SK-N-SH (cell line): ENCODE data around the gene ADTRP. TPM values are rescaled to one million over a fixed set of nuclear protein-coding genes. Genes with fewer than 3 reads are reported as not detected.

Experiments
- CTCF ChIA-PET: fragments of 300-600, 350-600 bp; formaldehyde crosslinking; extraction: SDS; loops from one replicate; lab custom pipeline; 2021; lab: Yijun Ruan, JAX
- POLR2A ChIA-PET: fragments of 350-600 bp; sonication (Branson Sonifier 250); formaldehyde crosslinking; extraction: SDS; loops from one replicate; lab custom pipeline; 2020; ENCODE audit warnings: antibody characterized with exemption, inconsistent platforms; lab: Yijun Ruan, JAX
- DNase-seq: peaks from one replicate; pipeline ENCODE4 v3.0.0; 2012
- H2AFZ ChIP-seq: fragments of 200-600 bp; sonication (generic); 2 replicates; pipeline ENCODE4 v1.8.1; 2016; ENCODE audit warnings: antibody characterized with exemption, mild to moderate bottlenecking, low read depth
- H3F3A ChIP-seq: fragments of 200-600 bp; sonication (generic); replicated peaks from 2 replicates; pipeline ENCODE3; 2016; ENCODE audit warnings: antibody characterized with exemption, mild to moderate bottlenecking; ENCODE audit not compliant: insufficient read depth
- H3K27ac ChIP-seq, 2 experiments: fragments of 200-500 bp in 1 of 2; fragments of 200-600 bp in 1 of 2; sonication (Bioruptor generic) in 1 of 2; sonication (generic), shearing (Covaris generic) in 1 of 2; 2 replicates each; pipeline versions ENCODE4 v1.5.1 to v1.6.1; 2014 to 2016; ENCODE audit warnings: low read depth in 2 of 2, inconsistent platforms in 1 of 2, low read length in 1 of 2, mild to moderate bottlenecking in 1 of 2, mixed read lengths in 1 of 2
- H3K27me3 ChIP-seq: fragments of 200-600 bp; sonication (generic), shearing (Covaris generic); 2 replicates; pipeline ENCODE4 v1.6.1; 2016; ENCODE audit warnings: mixed run types; ENCODE audit not compliant: insufficient read depth
- H3K36me3 ChIP-seq, 2 experiments: fragments of 200-500 bp in 1 of 2; fragments of 200-600 bp in 1 of 2; sonication (Bioruptor generic) in 1 of 2; sonication (generic) in 1 of 2; replicated peaks in 1 of 2; 2 replicates each; pipeline versions ENCODE3 to v1.5.1; 2014 to 2016; ENCODE audit warnings: low read length in 1 of 2, mild to moderate bottlenecking in 1 of 2; ENCODE audit not compliant: insufficient read depth in 2 of 2, control insufficient read depth in 1 of 2
- H3K4me1 ChIP-seq, 2 experiments: fragments of 200-500 bp in 1 of 2; fragments of 200-600 bp in 1 of 2; sonication (Bioruptor generic) in 1 of 2; sonication (generic), shearing (Covaris generic) in 1 of 2; 2 replicates each; pipeline versions ENCODE4 v1.5.1 to v1.6.1; 2014 to 2016; ENCODE audit warnings: low read depth in 1 of 2, low read length in 1 of 2, mixed run types in 1 of 2; ENCODE audit not compliant: insufficient read depth in 2 of 2, control insufficient read depth in 1 of 2
- H3K4me2 ChIP-seq: fragments of 200-600 bp; sonication (generic), shearing (Covaris generic); 2 replicates; pipeline ENCODE4 v1.6.1; 2017; ENCODE audit warnings: mixed run types
- H3K4me3 ChIP-seq, 2 experiments: fragments of 200-500 bp in 1 of 2; fragments of 200-600 bp in 1 of 2; sonication (Bioruptor generic) in 1 of 2; sonication (generic), shearing (Covaris generic) in 1 of 2; 2 replicates each; pipeline versions ENCODE4 v1.5.1 to v1.8.1; 2014 to 2016; ENCODE audit warnings: low read depth in 2 of 2, inconsistent platforms in 1 of 2, low read length in 1 of 2, mild to moderate bottlenecking in 1 of 2, mixed read lengths in 1 of 2, moderate library complexity in 1 of 2
- H3K79me2 ChIP-seq: fragments of 200-600 bp; sonication (generic); 2 replicates; pipeline ENCODE4 v1.8.1; 2017; ENCODE audit warnings: mild to moderate bottlenecking; ENCODE audit not compliant: insufficient read depth
- H3K9ac ChIP-seq: fragments of 200-600 bp; sonication (generic); 2 replicates; pipeline ENCODE4 v1.6.1; 2017; ENCODE audit warnings: mixed run types
- H3K9me2 ChIP-seq: fragments of 200-600 bp; sonication (generic); 2 replicates; pipeline ENCODE4 v1.6.1; 2017; ENCODE audit warnings: mixed run types
- H3K9me3 ChIP-seq: fragments of 200-600 bp; sonication (generic); 2 replicates; pipeline ENCODE4 v1.6.1; 2017; ENCODE audit warnings: mixed run types, mild to moderate bottlenecking, moderate library complexity
- H4K20me1 ChIP-seq: fragments of 200-600 bp; sonication (generic); 2 replicates; pipeline ENCODE4 v1.6.1; 2017; ENCODE audit warnings: mild to moderate bottlenecking, mixed run types; ENCODE audit not compliant: insufficient read depth
- ELF1 ChIP-seq: IDR thresholded peaks from 2 replicates; pipeline ENCODE4 v1.4.0; 2012
- EP300 ChIP-seq, 2 experiments: IDR thresholded peaks; 2 replicates each; pipeline versions ENCODE4 v1.4.0 to v1.6.1; 2012; ENCODE audit warnings: borderline replicate concordance in 1 of 2, low read depth in 1 of 2, low read length in 1 of 2
- FOXJ3 ChIP-seq: sonication (generic); formaldehyde crosslinking; IDR thresholded peaks from 2 replicates; pipeline ENCODE4 v1.5.1; 2020; ENCODE audit warnings: mild to moderate bottlenecking, missing genetic modification reagents
- FOXM1 ChIP-seq: IDR thresholded peaks from 2 replicates; pipeline ENCODE4 v1.4.0; 2012; ENCODE audit warnings: low read depth, mild to moderate bottlenecking
- GABPA ChIP-seq: IDR thresholded peaks from 2 replicates; pipeline ENCODE4 v1.4.0; 2012; ENCODE audit warnings: low read depth, mild to moderate bottlenecking
- GATA2 ChIP-seq: sonication (generic); formaldehyde crosslinking; IDR thresholded peaks from 2 replicates; pipeline ENCODE4 v1.5.0; 2020; ENCODE audit warnings: mild to moderate bottlenecking, missing genetic modification reagents
- JUND ChIP-seq: IDR thresholded peaks from 2 replicates; pipeline ENCODE4 v1.4.0; 2012
- MEF2A ChIP-seq: IDR thresholded peaks from 2 replicates; pipeline ENCODE4 v1.4.0; 2012; ENCODE audit warnings: low read depth, borderline replicate concordance
- POLR2AphosphoS5 ChIP-seq: IDR thresholded peaks from 2 replicates; pipeline ENCODE4 v1.6.1; 2012; ENCODE audit warnings: low read depth, low read length
- RAD21 ChIP-seq: IDR thresholded peaks from 2 replicates; pipeline ENCODE4 v1.6.1; 2012; ENCODE audit warnings: mild to moderate bottlenecking, low read length
- RFX5 ChIP-seq: IDR thresholded peaks from 2 replicates; pipeline ENCODE4 v1.6.1; 2012; ENCODE audit warnings: mild to moderate bottlenecking, improper control_type of control experiment, low read length
- SIN3A ChIP-seq: IDR thresholded peaks from 2 replicates; pipeline ENCODE4 v1.6.1; 2012; ENCODE audit warnings: low read depth, mild to moderate bottlenecking, low read length, moderate library complexity, borderline replicate concordance
- TAF1 ChIP-seq: IDR thresholded peaks from 2 replicates; pipeline ENCODE4 v1.6.1; 2012; ENCODE audit warnings: low read depth, mild to moderate bottlenecking, low read length, moderate library complexity, borderline replicate concordance
- TCF12 ChIP-seq: IDR thresholded peaks from 2 replicates; pipeline ENCODE4 v1.4.0; 2012
- TEAD4 ChIP-seq: IDR thresholded peaks from 2 replicates; pipeline ENCODE4 v1.4.0; 2012; ENCODE audit warnings: mild to moderate bottlenecking, borderline replicate concordance; ENCODE audit not compliant: insufficient read depth
- WGBS: methylation state at CpG from one replicate; pipeline ENCODE4 v1.1.6; 2017; ENCODE audit warnings: low lambda C conversion rate; 5-methylcytosine and 5-hydroxymethylcytosine counted together
- polyA plus RNA-seq, 3 experiments: library from polyadenylated mRNA; depleted of rRNA; stranded (reverse); fragments of >200 nt; gene quantifications; 2 replicates each; pipeline ENCODE4 v1.2.3, GENCODE V29; 2012
- TF ChIP-seq, protein P1 (sequence below): IDR thresholded peaks from 2 replicates; pipeline ENCODE4 v1.6.1; 2012; ENCODE audit warnings: mild to moderate bottlenecking, low read depth, low read length, moderate library complexity
- TF ChIP-seq, protein P2 (sequence below): IDR thresholded peaks from 2 replicates; pipeline ENCODE4 v1.4.0; 2012; ENCODE audit warnings: low read depth, borderline replicate concordance
- TF ChIP-seq, protein P3 (sequence below): IDR thresholded peaks from 2 replicates; pipeline ENCODE4; 2012
- TF ChIP-seq, protein P4 (sequence below): fragments of 150-350 bp; IDR thresholded peaks from 2 replicates; pipeline ENCODE4 v1.6.1; 2017; ENCODE audit warnings: antibody characterized with exemption, low read length, low read depth, borderline replicate concordance

The ADTRP gene
- polyA plus RNA-seq, 1 of the 3 experiments (the other 2 are of a cell fraction) = 0.84 TPM

DNA sequence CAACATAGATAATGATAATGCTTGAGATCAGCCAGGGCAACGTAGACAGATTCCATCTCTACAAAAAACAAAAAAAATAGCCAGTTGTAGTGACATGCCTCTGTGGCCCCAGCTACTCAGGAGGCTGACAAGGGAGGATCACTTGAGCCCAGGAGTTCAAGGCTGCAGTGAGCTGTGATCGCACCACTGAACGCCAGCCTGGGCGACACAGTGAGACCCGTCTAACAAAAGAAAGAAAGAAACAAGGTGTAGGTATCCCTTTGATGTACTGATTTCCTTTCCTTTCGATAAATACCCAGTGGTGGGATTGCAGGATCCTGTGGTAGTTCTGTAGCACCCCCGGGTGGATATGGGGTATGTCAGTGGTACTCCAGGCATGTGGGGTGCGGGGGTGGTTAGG lies 48.2 kb upstream of the ADTRP start:
- POLR2A ChIA-PET = no interaction called here
- H3K9me2 ChIP-seq = no peaks in the 10 kb centered on the region
- H3K4me3 ChIP-seq = no peak overlapping the region
- H3K27ac ChIP-seq = no peak overlapping the region
- no peak overlapping the region for H3K9ac ChIP-seq
- H3K4me2 ChIP-seq = no peak overlapping the region
- no peaks in the 10 kb centered on the region for H3K4me1 ChIP-seq
- H3K9me3 ChIP-seq = no peaks in the 10 kb centered on the region
- no peaks in the 10 kb centered on the region for H3K36me3 ChIP-seq
- H3K79me2 ChIP-seq = no peaks in the 10 kb centered on the region
- no peak overlapping the region for H2AFZ ChIP-seq
- no peak for DNase-seq
- TF ChIP-seq POLR2AphosphoS5 (no peak), RAD21 (no peak), RFX5 (no peak), FOXJ3 (CRISPR knock-in tag) (no peak), TEAD4 (no peak), EP300 (IDR thresholded peaks at IDR 0.05; ENCODE audit: borderline replicate concordance in 1 of 2, low read depth in 1 of 2, low read length in 1 of 2) (no peak), ELF1 (no peak), GABPA (no peak), TCF12 (no peak), TAF1 (no peak), SIN3A (no peak)
- TF ChIP-seq, protein P1, sequence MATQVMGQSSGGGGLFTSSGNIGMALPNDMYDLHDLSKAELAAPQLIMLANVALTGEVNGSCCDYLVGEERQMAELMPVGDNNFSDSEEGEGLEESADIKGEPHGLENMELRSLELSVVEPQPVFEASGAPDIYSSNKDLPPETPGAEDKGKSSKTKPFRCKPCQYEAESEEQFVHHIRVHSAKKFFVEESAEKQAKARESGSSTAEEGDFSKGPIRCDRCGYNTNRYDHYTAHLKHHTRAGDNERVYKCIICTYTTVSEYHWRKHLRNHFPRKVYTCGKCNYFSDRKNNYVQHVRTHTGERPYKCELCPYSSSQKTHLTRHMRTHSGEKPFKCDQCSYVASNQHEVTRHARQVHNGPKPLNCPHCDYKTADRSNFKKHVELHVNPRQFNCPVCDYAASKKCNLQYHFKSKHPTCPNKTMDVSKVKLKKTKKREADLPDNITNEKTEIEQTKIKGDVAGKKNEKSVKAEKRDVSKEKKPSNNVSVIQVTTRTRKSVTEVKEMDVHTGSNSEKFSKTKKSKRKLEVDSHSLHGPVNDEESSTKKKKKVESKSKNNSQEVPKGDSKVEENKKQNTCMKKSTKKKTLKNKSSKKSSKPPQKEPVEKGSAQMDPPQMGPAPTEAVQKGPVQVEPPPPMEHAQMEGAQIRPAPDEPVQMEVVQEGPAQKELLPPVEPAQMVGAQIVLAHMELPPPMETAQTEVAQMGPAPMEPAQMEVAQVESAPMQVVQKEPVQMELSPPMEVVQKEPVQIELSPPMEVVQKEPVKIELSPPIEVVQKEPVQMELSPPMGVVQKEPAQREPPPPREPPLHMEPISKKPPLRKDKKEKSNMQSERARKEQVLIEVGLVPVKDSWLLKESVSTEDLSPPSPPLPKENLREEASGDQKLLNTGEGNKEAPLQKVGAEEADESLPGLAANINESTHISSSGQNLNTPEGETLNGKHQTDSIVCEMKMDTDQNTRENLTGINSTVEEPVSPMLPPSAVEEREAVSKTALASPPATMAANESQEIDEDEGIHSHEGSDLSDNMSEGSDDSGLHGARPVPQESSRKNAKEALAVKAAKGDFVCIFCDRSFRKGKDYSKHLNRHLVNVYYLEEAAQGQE = no peak
- TF ChIP-seq, protein P2, sequence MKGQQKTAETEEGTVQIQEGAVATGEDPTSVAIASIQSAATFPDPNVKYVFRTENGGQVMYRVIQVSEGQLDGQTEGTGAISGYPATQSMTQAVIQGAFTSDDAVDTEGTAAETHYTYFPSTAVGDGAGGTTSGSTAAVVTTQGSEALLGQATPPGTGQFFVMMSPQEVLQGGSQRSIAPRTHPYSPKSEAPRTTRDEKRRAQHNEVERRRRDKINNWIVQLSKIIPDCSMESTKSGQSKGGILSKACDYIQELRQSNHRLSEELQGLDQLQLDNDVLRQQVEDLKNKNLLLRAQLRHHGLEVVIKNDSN = no peak
- TF ChIP-seq, protein P3, sequence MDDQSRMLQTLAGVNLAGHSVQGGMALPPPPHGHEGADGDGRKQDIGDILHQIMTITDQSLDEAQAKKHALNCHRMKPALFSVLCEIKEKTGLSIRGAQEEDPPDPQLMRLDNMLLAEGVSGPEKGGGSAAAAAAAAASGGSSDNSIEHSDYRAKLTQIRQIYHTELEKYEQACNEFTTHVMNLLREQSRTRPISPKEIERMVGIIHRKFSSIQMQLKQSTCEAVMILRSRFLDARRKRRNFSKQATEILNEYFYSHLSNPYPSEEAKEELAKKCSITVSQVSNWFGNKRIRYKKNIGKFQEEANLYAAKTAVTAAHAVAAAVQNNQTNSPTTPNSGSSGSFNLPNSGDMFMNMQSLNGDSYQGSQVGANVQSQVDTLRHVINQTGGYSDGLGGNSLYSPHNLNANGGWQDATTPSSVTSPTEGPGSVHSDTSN = no peak
- CTCF ChIA-PET = no interaction called here
- no peaks in the 10 kb centered on the region for H3F3A ChIP-seq
- 83% methylated on average over 8 of the region's 8 CpGs for WGBS
- H4K20me1 ChIP-seq = no peaks in the 10 kb centered on the region
- no peaks in the 10 kb centered on the region for H3K27me3 ChIP-seq

DNA sequence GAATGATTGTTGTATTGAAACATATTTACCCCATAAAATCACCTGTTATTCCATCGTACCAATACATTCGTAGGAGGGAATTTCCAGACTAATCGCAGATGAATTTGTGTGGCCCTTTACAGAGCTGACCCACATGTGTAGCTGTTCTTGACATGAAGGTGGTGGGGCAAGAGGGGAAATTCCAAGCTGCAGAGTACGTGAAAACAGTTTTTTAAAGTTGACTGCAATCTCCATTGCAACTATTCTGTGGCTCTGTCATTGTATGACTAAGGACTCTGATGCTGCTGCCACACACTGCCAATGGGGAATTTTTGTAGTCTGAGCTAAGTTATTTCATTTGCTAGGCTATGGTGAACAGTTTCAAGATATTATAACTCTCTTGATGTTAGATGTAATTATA lies 46.4 kb upstream of the ADTRP start:
- H4K20me1 ChIP-seq = no peaks in the 10 kb centered on the region
- DNase-seq = no peak
- H3K4me2 ChIP-seq = no peak overlapping the region
- H3K9me2 ChIP-seq = no peaks in the 10 kb centered on the region
- H3F3A ChIP-seq = no peaks in the 10 kb centered on the region
- H2AFZ ChIP-seq = no peak overlapping the region
- H3K9ac ChIP-seq = no peak overlapping the region
- no peaks in the 10 kb centered on the region for H3K4me1 ChIP-seq
- TF ChIP-seq, protein P4, sequence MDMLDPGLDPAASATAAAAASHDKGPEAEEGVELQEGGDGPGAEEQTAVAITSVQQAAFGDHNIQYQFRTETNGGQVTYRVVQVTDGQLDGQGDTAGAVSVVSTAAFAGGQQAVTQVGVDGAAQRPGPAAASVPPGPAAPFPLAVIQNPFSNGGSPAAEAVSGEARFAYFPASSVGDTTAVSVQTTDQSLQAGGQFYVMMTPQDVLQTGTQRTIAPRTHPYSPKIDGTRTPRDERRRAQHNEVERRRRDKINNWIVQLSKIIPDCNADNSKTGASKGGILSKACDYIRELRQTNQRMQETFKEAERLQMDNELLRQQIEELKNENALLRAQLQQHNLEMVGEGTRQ = no peak
- TF ChIP-seq JUND (no peak), GATA2 (CRISPR knock-in tag) (no peak), MEF2A (no peak), FOXM1 (no peak), POLR2AphosphoS5 (no peak), TEAD4 (no peak)
- no peaks in the 10 kb centered on the region for H3K36me3 ChIP-seq
- CTCF ChIA-PET = no interaction called here
- no peaks in the 10 kb centered on the region for H3K27me3 ChIP-seq
- no peak overlapping the region for H3K27ac ChIP-seq
- H3K4me3 ChIP-seq = no peak overlapping the region
- H3K9me3 ChIP-seq = no peaks in the 10 kb centered on the region
- 67% methylated on average over 4 of the region's 4 CpGs for WGBS
- no peaks in the 10 kb centered on the region for H3K79me2 ChIP-seq
- POLR2A ChIA-PET = no interaction called here
